ENCODE results near the gene PGC. TPM values are rescaled to one million over a fixed set of nuclear protein-coding genes. Genes with fewer than 3 reads are reported as not detected.
"Not testable (repeated sequence)": the region's sequence is repeated elsewhere in the genome, so short reads cannot be mapped to it uniquely, and the experiment has no call there.

The PGC gene
- total RNA-seq, 1 experiment from 2014 or later: not detected

DNA sequence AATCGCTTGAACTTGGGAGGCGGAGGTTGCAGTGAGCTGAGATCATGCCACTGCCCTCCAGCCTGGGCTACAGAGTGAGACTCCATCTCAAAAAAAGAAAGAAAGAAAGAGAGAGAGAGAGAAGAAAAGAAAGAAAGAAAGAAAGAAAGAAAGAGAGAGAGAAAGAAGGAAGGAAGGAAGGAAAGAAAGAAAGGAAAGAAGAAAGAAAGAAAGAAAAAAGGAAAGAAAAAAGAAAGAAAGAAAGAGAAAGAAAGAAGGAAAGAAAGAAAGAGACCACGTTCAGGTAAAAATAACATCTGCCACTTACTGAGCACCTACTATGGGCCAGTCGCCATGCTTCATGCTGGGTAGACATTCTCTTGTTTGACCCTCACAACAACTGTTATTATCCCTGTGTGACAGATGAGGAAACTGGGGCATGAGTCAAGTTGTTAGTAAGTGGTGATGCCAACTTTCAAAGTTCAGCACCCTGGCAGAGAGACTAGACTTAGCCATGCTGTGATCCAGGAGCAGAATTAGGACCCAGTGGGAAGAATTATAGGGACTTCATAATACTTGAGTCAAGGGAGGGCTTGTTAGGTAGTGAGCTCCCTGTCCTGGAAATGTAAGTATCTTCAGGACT lies 19.0 kb upstream of the PGC start:
- H3K27me3 ChIP-seq (ENCODE audit: control insufficient read depth, insufficient read depth, low read length); DNase-seq; H3K4me3 ChIP-seq (ENCODE audit: insufficient read depth, low read depth, low read length); H3K36me3 ChIP-seq (replicated peaks; ENCODE audit: control insufficient read depth, insufficient read depth, low read length): not testable (repeated sequence)

DNA sequence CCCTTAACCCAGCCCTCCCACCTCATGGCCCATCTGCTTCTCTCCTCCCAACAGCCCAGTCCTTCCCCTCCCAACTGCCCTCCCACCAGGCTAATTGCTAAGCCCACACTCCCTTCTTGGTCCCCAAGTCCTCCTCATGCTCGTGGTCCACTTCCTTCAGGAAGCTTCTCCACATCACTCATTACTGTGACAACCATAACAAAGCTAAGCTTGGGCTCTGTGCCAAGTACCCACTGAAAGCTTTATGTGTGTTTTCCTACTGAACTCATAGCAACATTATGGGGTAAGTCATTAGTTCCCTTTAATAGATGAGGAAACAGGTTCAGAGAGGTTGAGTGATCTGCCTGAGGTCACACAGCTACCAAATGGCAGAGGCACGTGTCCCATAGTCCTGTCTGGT lies 16.3 kb upstream of the PGC start:
- DNase-seq: no peak
- no peaks in the 10 kb centered on the region for H3K36me3 ChIP-seq (replicated peaks; ENCODE audit: control insufficient read depth, insufficient read depth, low read length)
- no peak overlapping the region for H3K4me3 ChIP-seq (ENCODE audit: insufficient read depth, low read depth, low read length)
- H3K27me3 ChIP-seq (ENCODE audit: control insufficient read depth, insufficient read depth, low read length): no peaks in the 10 kb centered on the region

DNA sequence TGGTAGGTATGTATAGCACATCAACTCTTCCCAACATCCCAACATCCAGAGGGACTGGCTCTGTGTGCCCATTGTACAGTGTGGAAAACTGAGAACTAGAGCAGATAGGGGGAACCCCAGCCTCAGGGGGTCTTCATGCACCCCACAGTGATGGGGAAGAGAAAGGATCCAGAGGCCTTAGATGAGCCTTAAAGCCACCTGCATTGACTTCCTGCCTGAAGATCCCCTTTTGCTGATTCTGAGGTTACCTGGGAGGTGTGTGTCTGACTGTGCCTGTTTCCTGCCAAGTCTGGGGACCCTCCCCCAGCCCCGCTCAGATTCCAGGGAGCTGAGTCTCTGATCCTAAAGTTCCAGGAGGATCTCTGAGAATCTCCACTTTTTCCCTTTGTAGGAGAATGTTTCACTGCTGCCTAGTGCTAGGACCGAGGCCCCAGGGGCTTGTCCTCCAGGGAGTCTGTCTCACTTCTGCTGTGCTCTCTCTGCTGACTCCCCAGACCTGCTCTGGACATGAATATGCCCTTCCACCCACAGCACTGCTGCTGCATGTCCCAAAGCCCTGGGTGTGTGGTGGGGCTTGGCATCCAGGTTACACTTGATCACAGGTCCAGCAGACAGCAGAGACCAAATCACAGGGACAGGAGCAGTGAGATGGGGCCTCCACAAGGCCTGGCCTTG lies 12.8 kb upstream of the PGC start:
- H3K4me3 ChIP-seq (ENCODE audit: insufficient read depth, low read depth, low read length): no peak overlapping the region
- H3K27me3 ChIP-seq (ENCODE audit: control insufficient read depth, insufficient read depth, low read length): no peaks in the 10 kb centered on the region; the same call in 1 of the 2 replicates
- H3K36me3 ChIP-seq (replicated peaks; ENCODE audit: control insufficient read depth, insufficient read depth, low read length): no peaks in the 10 kb centered on the region
- DNase-seq: no peak

- Histone ChIP-seq H3K4me3 (ENCODE audit: insufficient read depth, low read depth, low read length) (no peak overlapping the region), H3K36me3 (replicated peaks; ENCODE audit: control insufficient read depth, insufficient read depth, low read length) (no peaks in the 10 kb centered on the region)
Measured at GRCh38 chr6:41759106-41759904, 12.1 kb upstream of the PGC start.

GRCh38 chr6:41758641-41759035 lies 11.4 kb upstream of the PGC start:
- Histone ChIP-seq H3K4me3 (ENCODE audit: insufficient read depth, low read depth, low read length) (no peak overlapping the region), H3K36me3 (replicated peaks; ENCODE audit: control insufficient read depth, insufficient read depth, low read length) (no peaks in the 10 kb centered on the region), H3K27me3 (ENCODE audit: control insufficient read depth, insufficient read depth, low read length) (no peaks in the 10 kb centered on the region; the same call in 1 of the 2 replicates)
- no peak for DNase-seq

More at GRCh38 chr6:41759106-41759904, 12.1 kb upstream of the PGC start:
- H3K27me3 ChIP-seq (ENCODE audit: control insufficient read depth, insufficient read depth, low read length): no peaks in the 10 kb centered on the region; the same call in 1 of the 2 replicates
- DNase-seq: no peak

GRCh38 chr6:41757931-41758640 lies 10.9 kb upstream of the PGC start:
- no peak for DNase-seq
- H3K27me3 ChIP-seq (ENCODE audit: control insufficient read depth, insufficient read depth, low read length): no peaks in the 10 kb centered on the region; the same call in 1 of the 2 replicates
- no peaks in the 10 kb centered on the region for H3K36me3 ChIP-seq (replicated peaks; ENCODE audit: control insufficient read depth, insufficient read depth, low read length)
- H3K4me3 ChIP-seq (ENCODE audit: insufficient read depth, low read depth, low read length): no peak overlapping the region

- no peaks in the 10 kb centered on the region for H3K36me3 ChIP-seq (replicated peaks; ENCODE audit: control insufficient read depth, insufficient read depth, low read length)
- no peak for DNase-seq
- no peak overlapping the region for H3K4me3 ChIP-seq (ENCODE audit: insufficient read depth, low read depth, low read length)
- H3K27me3 ChIP-seq (ENCODE audit: control insufficient read depth, insufficient read depth, low read length): no peaks in the 10 kb centered on the region; the same call in 1 of the 2 replicates
Measured at GRCh38 chr6:41757271-41757670, 10.1 kb upstream of the PGC start.

GRCh38 chr6:41756354-41756753 lies 9.2 kb upstream of the PGC start:
- no peaks in the 10 kb centered on the region; the same call in 1 of the 2 replicates for H3K27me3 ChIP-seq (ENCODE audit: control insufficient read depth, insufficient read depth, low read length)

DNA sequence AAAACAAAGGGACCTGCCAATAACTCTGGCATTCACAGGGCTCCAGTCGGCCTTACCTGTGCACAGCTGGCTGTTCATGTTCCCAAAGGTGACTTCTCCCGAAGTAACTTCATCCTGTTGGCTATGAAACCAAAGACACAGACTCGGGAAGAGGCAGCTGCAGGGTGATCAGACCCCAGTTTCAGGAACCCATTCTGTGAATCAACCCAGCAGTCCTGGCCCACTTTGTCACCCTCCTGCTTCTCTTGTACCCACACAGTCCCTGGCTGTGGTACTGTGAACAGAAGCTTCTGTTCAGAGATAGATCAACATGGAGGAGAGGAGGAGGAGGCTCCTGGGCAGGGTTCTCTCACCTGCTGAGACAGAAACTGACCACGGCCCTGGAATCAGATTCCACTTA lies 8.7 kb upstream of the PGC start:
- H3K4me3 ChIP-seq (ENCODE audit: insufficient read depth, low read depth, low read length): no peak overlapping the region
- no peak for DNase-seq
- no peaks in the 10 kb centered on the region for H3K36me3 ChIP-seq (replicated peaks; ENCODE audit: control insufficient read depth, insufficient read depth, low read length)
- no peaks in the 10 kb centered on the region; the same call in 1 of the 2 replicates for H3K27me3 ChIP-seq (ENCODE audit: control insufficient read depth, insufficient read depth, low read length)

More at GRCh38 chr6:41756354-41756753, 9.2 kb upstream of the PGC start:
- Histone ChIP-seq H3K36me3 (replicated peaks; ENCODE audit: control insufficient read depth, insufficient read depth, low read length) (no peaks in the 10 kb centered on the region), H3K4me3 (ENCODE audit: insufficient read depth, low read depth, low read length) (no peak overlapping the region)
- no peak for DNase-seq

GRCh38 chr6:41750374-41750773 lies 3.2 kb upstream of the PGC start:
- no peak overlapping the region for H3K4me3 ChIP-seq (ENCODE audit: insufficient read depth, low read depth, low read length)
- no peaks in the 10 kb centered on the region; the same call in 1 of the 2 replicates for H3K27me3 ChIP-seq (ENCODE audit: control insufficient read depth, insufficient read depth, low read length)
- DNase-seq: no peak
- H3K36me3 ChIP-seq (replicated peaks; ENCODE audit: control insufficient read depth, insufficient read depth, low read length): no peaks in the 10 kb centered on the region

- no peak for DNase-seq
- H3K36me3 ChIP-seq (replicated peaks; ENCODE audit: control insufficient read depth, insufficient read depth, low read length): no peaks in the 10 kb centered on the region
- no peak overlapping the region for H3K4me3 ChIP-seq (ENCODE audit: insufficient read depth, low read depth, low read length)
- no peaks in the 10 kb centered on the region; the same call in 1 of the 2 replicates for H3K27me3 ChIP-seq (ENCODE audit: control insufficient read depth, insufficient read depth, low read length)
Measured at GRCh38 chr6:41748542-41748941, 1.3 kb upstream of the PGC start.

GRCh38 chr6:41748102-41748477 lies 893 bp upstream of the PGC start:
- Histone ChIP-seq H3K27me3 (ENCODE audit: control insufficient read depth, insufficient read depth, low read length) (no peaks in the 10 kb centered on the region; the same call in 1 of the 2 replicates), H3K36me3 (replicated peaks; ENCODE audit: control insufficient read depth, insufficient read depth, low read length) (no peaks in the 10 kb centered on the region), H3K4me3 (ENCODE audit: insufficient read depth, low read depth, low read length) (no peak overlapping the region)
- no peak for DNase-seq

DNA sequence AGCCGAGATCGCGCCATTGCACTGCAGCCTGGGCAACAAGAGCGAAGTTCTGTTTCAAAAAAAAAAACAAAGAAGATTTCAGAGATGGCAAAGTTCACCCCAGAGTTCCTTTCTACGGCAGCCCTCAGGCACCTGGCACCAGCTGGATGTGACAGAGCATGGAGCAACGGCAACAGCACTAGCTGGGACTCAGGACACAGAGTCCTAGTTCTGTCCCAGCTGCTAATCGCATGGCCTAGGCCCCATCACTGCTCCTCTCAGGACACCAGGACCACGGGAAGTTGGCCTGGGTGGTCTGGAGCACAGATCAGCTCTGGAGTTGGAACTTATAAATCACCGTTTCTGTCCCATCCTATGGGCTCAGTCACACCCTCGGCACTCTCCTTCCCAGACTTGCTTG lies 1.1 kb downstream of the PGC start:
- no peak for DNase-seq
- Histone ChIP-seq H3K27me3 (ENCODE audit: control insufficient read depth, insufficient read depth, low read length) (no peaks in the 10 kb centered on the region; the same call in 1 of the 2 replicates), H3K36me3 (replicated peaks; ENCODE audit: control insufficient read depth, insufficient read depth, low read length) (no peaks in the 10 kb centered on the region), H3K4me3 (ENCODE audit: insufficient read depth, low read depth, low read length) (no peak overlapping the region)

DNA sequence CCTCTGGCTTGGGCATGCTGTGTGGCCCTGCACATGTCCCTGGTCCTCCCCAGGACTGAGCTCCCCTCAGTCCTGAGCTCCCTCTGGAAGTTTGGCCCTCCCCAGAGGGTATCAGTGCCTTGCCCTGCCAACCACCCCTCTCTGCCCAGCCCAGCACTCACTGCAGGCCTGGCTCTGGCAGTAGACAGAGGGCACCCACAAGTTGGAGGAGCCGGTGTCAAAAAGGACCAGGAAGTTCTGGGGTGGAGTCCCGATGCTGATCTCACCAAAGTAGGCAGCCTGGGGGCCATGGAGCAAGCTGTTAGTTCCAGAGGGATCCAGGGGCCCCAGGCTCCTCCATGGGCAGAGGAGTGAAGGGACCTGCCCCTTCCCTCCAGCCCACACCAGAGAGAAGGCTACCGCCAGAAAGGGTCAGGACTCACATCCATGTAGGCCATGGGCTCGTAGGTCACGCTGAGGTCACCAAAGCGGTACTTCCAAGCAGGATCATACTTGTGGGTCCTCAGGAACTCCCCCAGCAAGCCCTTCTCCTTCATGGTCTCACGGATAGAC lies 2.9 kb downstream of the PGC start:
- no peaks in the 10 kb centered on the region for H3K27me3 ChIP-seq (ENCODE audit: control insufficient read depth, insufficient read depth, low read length)

More for the DNA sequence above, 2.9 kb downstream of the PGC start:
- Histone ChIP-seq H3K4me3 (ENCODE audit: insufficient read depth, low read depth, low read length) (no peak overlapping the region), H3K36me3 (replicated peaks; ENCODE audit: control insufficient read depth, insufficient read depth, low read length) (no peaks in the 10 kb centered on the region)
- DNase-seq: no peak
